Mucosa of rectum (tissue), 2 donors: ENCODE data around the gene CFAP119.

Source experiments
- H3K27ac ChIP-seq, 2 donors: one replicate each; pipeline ENCODE4 v1.7.0; 2013; ENCODE audit warnings: inconsistent platforms in 2 of 2, low read depth in 2 of 2, low read length in 2 of 2
- H3K27me3 ChIP-seq, 2 donors: one replicate each; pipeline ENCODE4 v1.7.0; 2013; ENCODE audit warnings: low read length in 2 of 2; ENCODE audit not compliant: control insufficient read depth in 2 of 2, insufficient read depth in 2 of 2
- H3K36me3 ChIP-seq, 2 donors: one replicate each; pipeline ENCODE4 v1.7.0; 2013; ENCODE audit warnings: low read length in 2 of 2; ENCODE audit not compliant: control insufficient read depth in 2 of 2, insufficient read depth in 2 of 2
- H3K4me1 ChIP-seq, 2 donors: one replicate each; pipeline ENCODE4 v1.7.0; 2013; ENCODE audit warnings: low read length in 2 of 2, mild to moderate bottlenecking in 1 of 2; ENCODE audit not compliant: control insufficient read depth in 2 of 2, insufficient read depth in 2 of 2
- H3K4me3 ChIP-seq, 2 donors: one replicate each; pipeline ENCODE4 v1.7.0; 2013; ENCODE audit warnings: low read length in 2 of 2
- H3K9ac ChIP-seq, 2 donors: one replicate each; pipeline ENCODE4 v1.7.0; 2013; ENCODE audit warnings: low read length in 2 of 2, low read depth in 1 of 2, mild to moderate bottlenecking in 1 of 2
- H3K9me3 ChIP-seq, 2 donors: one replicate each; pipeline ENCODE4 v1.7.0; 2013; ENCODE audit warnings: low read length in 2 of 2; ENCODE audit not compliant: control insufficient read depth in 2 of 2
- donor health status: healthy.
- donor health status: Normal muscosa, but diverticular disease.

Gene CFAP119

GRCh38 chr16:30793508-30794069 lies 31.7 kb upstream of the CFAP119 start:
- no peaks in the 10 kb centered on the region for H3K27me3 ChIP-seq
- H3K4me3 ChIP-seq, result no peak overlapping the region
- H3K4me1 ChIP-seq, result no peaks in the 10 kb centered on the region
- no peaks in the 10 kb centered on the region for H3K9me3 ChIP-seq
- no peak overlapping the region for H3K27ac ChIP-seq
- H3K36me3 ChIP-seq, result no peaks in the 10 kb centered on the region
- no peak overlapping the region for H3K9ac ChIP-seq

GRCh38 chr16:30787613-30788378 lies 25.9 kb upstream of the CFAP119 start:
- Histone ChIP-seq H3K36me3 (peaks cover 5 to 10% of the 10 kb centered on the region in 2 donors), H3K9ac (peak overlapping the region; percentile 79 to 90), H3K9me3 (no peaks in the 10 kb centered on the region), H3K27me3 (no peaks in the 10 kb centered on the region), H3K4me1 (peaks cover 11 to 14% of the 10 kb centered on the region in 2 donors), H3K27ac (peak overlapping the region; percentile 62 to 76), H3K4me3 (peak overlapping the region; percentile 70 to 86)

GRCh38 chr16:30786936-30787612 lies 25.2 kb upstream of the CFAP119 start, which contains the start of gene ZNF629:
Gene ZNF629 (minus strand): TSS chr16:30787205. CDS start chr16:30784482, 2,723 bp downstream.
- Histone ChIP-seq H3K27ac (peak within 1 kb of the TSS; percentile 62 to 76), H3K4me3 (peak within 1 kb of the TSS; percentile 70 to 86), H3K9ac (peak within 1 kb of the TSS; percentile 79 to 90), H3K27me3 (no peaks in the 10 kb centered on the region), H3K4me1 (peaks cover 11 to 14% of the 10 kb centered on the region in 2 donors), H3K9me3 (no peaks in the 10 kb centered on the region), H3K36me3 (peaks cover 11 to 16% of the 10 kb centered on the region in 2 donors)

GRCh38 chr16:30786115-30786935 lies 24.5 kb upstream of the CFAP119 start:
- Histone ChIP-seq H3K27ac (peak overlapping the region; percentile 62 to 76), H3K36me3 (peaks cover 14 to 22% of the 10 kb centered on the region in 2 donors), H3K27me3 (no peaks in the 10 kb centered on the region), H3K9ac (peak overlapping the region; percentile 52 to 79), H3K4me3 (peak overlapping the region; percentile 60 to 70), H3K4me1 (peaks cover 11 to 14% of the 10 kb centered on the region in 2 donors), H3K9me3 (no peaks in the 10 kb centered on the region)

- H3K36me3 ChIP-seq, result peaks cover 14 to 22% of the 10 kb centered on the region in 2 donors
- H3K27ac ChIP-seq, result peak overlapping the region in 1 of 2 donors; percentile 76
- H3K9me3 ChIP-seq, result no peaks in the 10 kb centered on the region
- peak overlapping the region; percentile 60 to 70 for H3K4me3 ChIP-seq
- H3K27me3 ChIP-seq, result no peaks in the 10 kb centered on the region
- peaks cover 11 to 14% of the 10 kb centered on the region in 2 donors for H3K4me1 ChIP-seq
- H3K9ac ChIP-seq, result peak overlapping the region in 1 of 2 donors; percentile 67
Observed at GRCh38 chr16:30785126-30786106, 23.6 kb upstream of the CFAP119 start.

- peaks cover 11 to 14% of the 10 kb centered on the region in 2 donors for H3K4me1 ChIP-seq
- H3K27ac ChIP-seq, result no peak overlapping the region
- no peak overlapping the region for H3K9ac ChIP-seq
- no peaks in the 10 kb centered on the region for H3K27me3 ChIP-seq
- H3K36me3 ChIP-seq, result peaks cover 14 to 22% of the 10 kb centered on the region in 2 donors
- H3K9me3 ChIP-seq, result no peaks in the 10 kb centered on the region
- no peak overlapping the region for H3K4me3 ChIP-seq
Observed at GRCh38 chr16:30784215-30784614, 22.4 kb upstream of the CFAP119 start.

GRCh38 chr16:30783280-30784109 lies 21.6 kb upstream of the CFAP119 start:
- Histone ChIP-seq H3K27ac (no peak overlapping the region), H3K9me3 (no peaks in the 10 kb centered on the region), H3K4me3 (no peak overlapping the region), H3K9ac (no peak overlapping the region), H3K36me3 (peaks cover 14 to 22% of the 10 kb centered on the region in 2 donors), H3K27me3 (no peaks in the 10 kb centered on the region), H3K4me1 (peaks cover 11 to 14% of the 10 kb centered on the region in 2 donors)

- Histone ChIP-seq H3K36me3 (peaks cover 14 to 22% of the 10 kb centered on the region in 2 donors), H3K4me1 (peaks cover 8 to 9% of the 10 kb centered on the region in 2 donors), H3K27me3 (no peaks in the 10 kb centered on the region), H3K9ac (no peak overlapping the region), H3K9me3 (no peaks in the 10 kb centered on the region), H3K27ac (no peak overlapping the region), H3K4me3 (no peak overlapping the region)
Observed at GRCh38 chr16:30782486-30783279, 20.8 kb upstream of the CFAP119 start.
